ENCODE data around the gene DDX6. TPM values are rescaled to one million over a fixed set of nuclear protein-coding genes. Genes with fewer than 3 reads are reported as not detected.
A peak's percentile ranks its signal among the peaks of the same experiment; 100 is the strongest.

DDX6 gene
- total and polyA plus RNA-seq, 2 donors (not counting 1 experiment from before 2014, with no cell fraction given) = 36.7 to 255 TPM

- ChIA-PET CTCF (interaction anchor here (1.2 to 8.2 kb wide), 7 partner anchors 9 to 110 kb away, joined by 3 to 119 read pairs (median 7); partner anchors contain the start of genes BCL9L and DDX6), POLR2A (interaction anchor here (0.6 to 5.5 kb wide), 6 partner anchors 10 to 114 kb away, joined by 3 to 90 read pairs (median 6); partner anchors contain the start of genes CXCR5 and DDX6)
- H3K4me1 Mint-ChIP-seq = peaks cover 58% of the 10 kb centered on the region
- Histone ChIP-seq H4K20me1 (ENCODE audit: control insufficient read depth, insufficient read depth, low read length, poor library complexity, severe bottlenecking) (no peaks in the 10 kb centered on the region), H3K4me3 (ENCODE audit: control extremely low read depth in 1 of 5, extremely low read depth in 1 of 5, insufficient read depth in 1 of 5, low read depth in 2 of 5, low read length in 4 of 5) (peak overlapping the region in 1 of 5 experiments; percentile 30), H3K79me2 (ENCODE audit: control insufficient read depth, insufficient read depth, low read length) (peaks cover 31% of the 10 kb centered on the region), H3K36me3 (replicated peaks in 1 of 2; ENCODE audit: control extremely low read depth in 1 of 2, control insufficient read depth in 1 of 2, extremely low read depth in 1 of 2, insufficient read depth in 2 of 2, low read length in 1 of 2) (no peaks in the 10 kb centered on the region), H2AFZ (ENCODE audit: insufficient read depth, low read depth, low read length, poor library complexity, severe bottlenecking) (peak overlapping the region; percentile 59), H3K4me2 (replicated peaks; ENCODE audit: low read depth, low read length, poor library complexity, severe bottlenecking) (peak overlapping the region; percentile 58), H3K4me1 (ENCODE audit: control insufficient read depth in 2 of 2, insufficient read depth in 2 of 2, low read length in 2 of 2) (peaks cover 67% of the 10 kb centered on the region in 2 donors), H3K9ac (ENCODE audit: low read length) (peak overlapping the region; percentile 39), H3K9me3 (ENCODE audit: control extremely low read depth in 1 of 3, control insufficient read depth in 2 of 3, insufficient read depth in 1 of 3, low read length in 2 of 3) (no peaks in the 10 kb centered on the region), H3K27me3 (replicated peaks in 1 of 4; ENCODE audit: control extremely low read depth in 1 of 4, control insufficient read depth in 3 of 4, insufficient read depth in 4 of 4, low read length in 3 of 4) (no peaks in the 10 kb centered on the region), H3K27ac (ENCODE audit: low read length in 2 of 2) (peak overlapping the region; percentile 95 to 99)
- H3K9me3 Mint-ChIP-seq (ENCODE audit: insufficient read depth) = no peaks in the 10 kb centered on the region
- TF ChIP-seq CTCF (IDR thresholded peaks at IDR 0.05) (no peak), EZH2 (IDR thresholded peaks at IDR 0.05; ENCODE audit: borderline replicate concordance, insufficient read depth, low read depth, low read length, poor library complexity, severe bottlenecking) (no peak)
- DNase-seq = peak; percentile 38
- ATAC-seq (ENCODE audit: low read depth) = no peak
- no peaks in the 10 kb centered on the region for H3K27me3 Mint-ChIP-seq
- H3K27ac Mint-ChIP-seq = peak overlapping the region; percentile 98
- intact Hi-C loops (cut with micrococcal nuclease) = loop anchor here (2.0 kb wide), 1 partner anchor 19 kb away; no protein-coding TSS in a partner anchor
- H3K4me3 Mint-ChIP-seq = peak overlapping the region; percentile 76
- 27% methylated on average over 2 of the region's 7 CpGs for WGBS (ENCODE audit: insufficient coverage)
Measured at GRCh38 chr11:118819334-118820024, 28.5 kb upstream of the DDX6 start.

GRCh38 chr11:118818130-118818529, 27.2 kb upstream of the DDX6 start:
- no CpG with 5 or more reads among the region's 4 CpGs for WGBS (ENCODE audit: insufficient coverage)
- no peaks in the 10 kb centered on the region for H3K36me3 ChIP-seq (replicated peaks in 1 of 2; ENCODE audit: control extremely low read depth in 1 of 2, control insufficient read depth in 1 of 2, extremely low read depth in 1 of 2, insufficient read depth in 2 of 2, low read length in 1 of 2)
- no peak overlapping the region for H3K4me3 ChIP-seq (ENCODE audit: control extremely low read depth in 1 of 5, extremely low read depth in 1 of 5, insufficient read depth in 1 of 5, low read depth in 2 of 5, low read length in 4 of 5)
- H3K9me3 ChIP-seq (ENCODE audit: control extremely low read depth in 1 of 3, control insufficient read depth in 2 of 3, insufficient read depth in 1 of 3, low read length in 2 of 3) = no peaks in the 10 kb centered on the region
- no peaks in the 10 kb centered on the region for H4K20me1 ChIP-seq (ENCODE audit: control insufficient read depth, insufficient read depth, low read length, poor library complexity, severe bottlenecking)
- H3K27ac Mint-ChIP-seq = peak overlapping the region; percentile 56
- DNase-seq (no peak), ATAC-seq (ENCODE audit: low read depth) (no peak)
- no peak for TF ChIP-seq EZH2 (IDR thresholded peaks at IDR 0.05; ENCODE audit: borderline replicate concordance, insufficient read depth, low read depth, low read length, poor library complexity, severe bottlenecking)
- intact Hi-C loops (cut with micrococcal nuclease) = no loop called here
- no peaks in the 10 kb centered on the region for H3K9me3 Mint-ChIP-seq (ENCODE audit: insufficient read depth)
- H3K27me3 ChIP-seq (replicated peaks in 1 of 4; ENCODE audit: control extremely low read depth in 1 of 4, control insufficient read depth in 3 of 4, insufficient read depth in 4 of 4, low read length in 3 of 4) = no peaks in the 10 kb centered on the region
- no peak overlapping the region for H3K9ac ChIP-seq (ENCODE audit: low read length)
- CTCF ChIA-PET = interaction anchor here (1.3 to 8.2 kb wide), 3 partner anchors 14 to 112 kb away, joined by 3 to 119 read pairs (median 4); partner anchors contain the start of gene DDX6
- peaks cover 35% of the 10 kb centered on the region for H3K79me2 ChIP-seq (ENCODE audit: control insufficient read depth, insufficient read depth, low read length)
- H3K4me3 Mint-ChIP-seq = no peak overlapping the region
- H3K4me1 ChIP-seq (ENCODE audit: control insufficient read depth in 2 of 2, insufficient read depth in 2 of 2, low read length in 2 of 2) = peaks cover 67 to 69% of the 10 kb centered on the region in 2 donors
- H3K4me2 ChIP-seq (replicated peaks; ENCODE audit: low read depth, low read length, poor library complexity, severe bottlenecking) = peak overlapping the region; percentile 58
- POLR2A ChIA-PET = interaction anchor here (0.6 to 5.5 kb wide), 2 partner anchors 27 to 74 kb away, joined by 7 to 90 read pairs; partner anchors contain the start of gene DDX6
- H3K4me1 Mint-ChIP-seq = peaks cover 67% of the 10 kb centered on the region
- no peak overlapping the region for H2AFZ ChIP-seq (ENCODE audit: insufficient read depth, low read depth, low read length, poor library complexity, severe bottlenecking)
- H3K27me3 Mint-ChIP-seq = no peaks in the 10 kb centered on the region
- H3K27ac ChIP-seq (ENCODE audit: low read length in 2 of 2) = peak overlapping the region; percentile 95 to 99

Measured in B cell (primary cell).